Measurements from ENCODE around the gene SLC7A6.

The SLC7A6 gene

GRCh38 chr16:68291227-68291626 lies 26.9 kb downstream of the SLC7A6 start:
- H3K36me3 ChIP-seq (ENCODE audit: control insufficient read depth, insufficient read depth, low read length): peaks cover 50% of the 10 kb centered on the region
- TF ChIP-seq CTCF (IDR thresholded peaks at IDR 0.05; ENCODE audit: insufficient read depth, low read length, poor library complexity, severe bottlenecking): no peak
- no peak overlapping the region for H3K4me3 ChIP-seq (replicated peaks; ENCODE audit: low read depth, low read length)
- no peaks in the 10 kb centered on the region for H3K27me3 ChIP-seq (replicated peaks; ENCODE audit: control insufficient read depth, insufficient read depth, low read length)
- DNase-seq (ENCODE audit: extremely low read depth, insufficient read length): no peak

GRCh38 chr16:68292425-68292824 lies 28.1 kb downstream of the SLC7A6 start:
- DNase-seq (ENCODE audit: extremely low read depth, insufficient read length): no peak
- no peaks in the 10 kb centered on the region for H3K27me3 ChIP-seq (replicated peaks; ENCODE audit: control insufficient read depth, insufficient read depth, low read length)
- no peak for TF ChIP-seq CTCF (IDR thresholded peaks at IDR 0.05; ENCODE audit: insufficient read depth, low read length, poor library complexity, severe bottlenecking)
- peaks cover 56% of the 10 kb centered on the region for H3K36me3 ChIP-seq (ENCODE audit: control insufficient read depth, insufficient read depth, low read length)
- no peak overlapping the region for H3K4me3 ChIP-seq (replicated peaks; ENCODE audit: low read depth, low read length)

GRCh38 chr16:68296291-68296690 lies 32.0 kb downstream of the SLC7A6 start:
- no peaks in the 10 kb centered on the region for H3K27me3 ChIP-seq (replicated peaks; ENCODE audit: control insufficient read depth, insufficient read depth, low read length)
- H3K4me3 ChIP-seq (replicated peaks; ENCODE audit: low read depth, low read length): no peak overlapping the region
- DNase-seq (ENCODE audit: extremely low read depth, insufficient read length): no peak
- peaks cover 58% of the 10 kb centered on the region for H3K36me3 ChIP-seq (ENCODE audit: control insufficient read depth, insufficient read depth, low read length)
- TF ChIP-seq CTCF (IDR thresholded peaks at IDR 0.05; ENCODE audit: insufficient read depth, low read length, poor library complexity, severe bottlenecking): no peak

GRCh38 chr16:68296693-68297092 lies 32.4 kb downstream of the SLC7A6 start:
- peaks cover 54% of the 10 kb centered on the region for H3K36me3 ChIP-seq (ENCODE audit: control insufficient read depth, insufficient read depth, low read length)
- no peak for DNase-seq (ENCODE audit: extremely low read depth, insufficient read length)
- TF ChIP-seq CTCF (IDR thresholded peaks at IDR 0.05; ENCODE audit: insufficient read depth, low read length, poor library complexity, severe bottlenecking): no peak

GRCh38 chr16:68297908-68298307 lies 33.6 kb downstream of the SLC7A6 start:
- Histone ChIP-seq H3K27me3 (replicated peaks; ENCODE audit: control insufficient read depth, insufficient read depth, low read length) (no peaks in the 10 kb centered on the region), H3K4me3 (replicated peaks; ENCODE audit: low read depth, low read length) (no peak overlapping the region), H3K36me3 (ENCODE audit: control insufficient read depth, insufficient read depth, low read length) (peaks cover 53% of the 10 kb centered on the region)
- TF ChIP-seq CTCF (IDR thresholded peaks at IDR 0.05; ENCODE audit: insufficient read depth, low read length, poor library complexity, severe bottlenecking): no peak
- no peak for DNase-seq (ENCODE audit: extremely low read depth, insufficient read length)

More at GRCh38 chr16:68296693-68297092, 32.4 kb downstream of the SLC7A6 start:
- Histone ChIP-seq H3K27me3 (replicated peaks; ENCODE audit: control insufficient read depth, insufficient read depth, low read length) (no peaks in the 10 kb centered on the region), H3K4me3 (replicated peaks; ENCODE audit: low read depth, low read length) (no peak overlapping the region)

- Histone ChIP-seq H3K27me3 (replicated peaks; ENCODE audit: control insufficient read depth, insufficient read depth, low read length) (no peaks in the 10 kb centered on the region), H3K4me3 (replicated peaks; ENCODE audit: low read depth, low read length) (no peak overlapping the region), H3K36me3 (ENCODE audit: control insufficient read depth, insufficient read depth, low read length) (peaks cover 52% of the 10 kb centered on the region)
- TF ChIP-seq CTCF (IDR thresholded peaks at IDR 0.05; ENCODE audit: insufficient read depth, low read length, poor library complexity, severe bottlenecking): no peak
- no peak for DNase-seq (ENCODE audit: extremely low read depth, insufficient read length)
Measured at GRCh38 chr16:68298312-68298711, 34.0 kb downstream of the SLC7A6 start.

All from GM06990 (cell line).